ENCODE data around the gene SLX4.
A peak's percentile ranks its signal among the peaks of the same experiment; 100 is the strongest.

The SLX4 gene

DNA sequence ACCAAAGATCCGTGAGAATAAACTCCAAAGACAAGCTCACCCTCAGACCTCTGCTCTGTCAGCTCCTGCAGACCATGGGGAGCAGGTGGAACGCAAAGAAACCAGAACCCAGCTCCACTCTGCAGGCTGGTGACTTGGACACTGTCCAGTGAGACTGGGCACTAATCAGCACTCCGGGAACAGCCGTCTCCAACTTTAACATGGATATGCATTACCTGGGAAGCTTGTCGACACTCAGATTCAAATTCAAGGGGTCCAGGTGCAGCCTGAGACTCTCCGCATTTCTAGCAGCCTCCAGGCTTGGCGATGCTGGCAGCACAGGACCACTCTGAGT is 9.1 kb downstream of the SLX4 start:
- Mint-ChIP-seq H3K36me3 (ENCODE audit: insufficient read depth) (peaks cover 15% of the 10 kb centered on the region), H3K4me1 (no peaks in the 10 kb centered on the region), H3K9me3 (no peaks in the 10 kb centered on the region), H3K27me3 (no peaks in the 10 kb centered on the region), H3K4me3 (no peak overlapping the region), H3K27ac (ENCODE audit: low read depth) (no peak overlapping the region)
- DNase-seq (ENCODE audit: low spot score in 2 of 2) (no peak), ATAC-seq (replicated peaks; ENCODE audit: extremely low read depth, poor library complexity, severe bottlenecking) (no peak)

DNA sequence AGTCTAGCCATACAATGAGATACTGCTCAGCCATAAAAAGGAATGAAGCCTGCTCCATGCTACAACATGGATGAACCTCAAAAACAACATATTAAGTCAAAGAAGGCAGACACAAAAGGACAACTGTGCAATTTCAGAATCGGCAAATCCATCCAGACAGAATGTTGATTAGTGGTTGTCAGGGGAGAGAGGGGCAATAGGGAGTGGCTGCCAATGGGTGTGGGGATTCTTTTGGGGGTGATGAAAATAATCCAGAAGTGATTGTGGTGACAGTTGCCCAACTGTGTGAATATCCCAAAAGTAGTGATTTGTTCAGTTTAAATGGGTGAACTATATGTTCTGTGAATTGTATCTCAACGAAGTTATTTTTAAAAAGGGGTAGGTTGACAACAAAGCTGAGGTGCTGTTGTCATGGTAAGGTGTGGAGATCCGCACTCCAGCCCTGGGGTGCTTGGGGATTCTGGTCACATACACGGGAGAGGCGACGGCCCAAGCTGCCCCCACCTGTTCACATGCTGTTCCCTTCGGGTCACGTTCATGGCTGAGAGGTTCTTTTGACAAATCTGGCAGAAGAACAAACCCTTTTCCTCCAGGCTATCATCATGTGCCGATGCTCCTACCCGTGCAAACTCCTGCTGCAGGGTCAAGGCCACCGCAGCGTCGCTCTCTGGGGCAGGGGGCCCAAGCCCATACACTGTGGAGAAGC is 9.6 kb downstream of the SLX4 start:
- Mint-ChIP-seq H3K27me3 (no peaks in the 10 kb centered on the region), H3K4me1 (no peaks in the 10 kb centered on the region), H3K36me3 (ENCODE audit: insufficient read depth) (peaks cover 15% of the 10 kb centered on the region), H3K27ac (ENCODE audit: low read depth) (no peak overlapping the region), H3K4me3 (no peak overlapping the region), H3K9me3 (no peaks in the 10 kb centered on the region)
- DNase-seq (ENCODE audit: low spot score in 2 of 2) (no peak), ATAC-seq (replicated peaks; ENCODE audit: extremely low read depth, poor library complexity, severe bottlenecking) (no peak)

DNA sequence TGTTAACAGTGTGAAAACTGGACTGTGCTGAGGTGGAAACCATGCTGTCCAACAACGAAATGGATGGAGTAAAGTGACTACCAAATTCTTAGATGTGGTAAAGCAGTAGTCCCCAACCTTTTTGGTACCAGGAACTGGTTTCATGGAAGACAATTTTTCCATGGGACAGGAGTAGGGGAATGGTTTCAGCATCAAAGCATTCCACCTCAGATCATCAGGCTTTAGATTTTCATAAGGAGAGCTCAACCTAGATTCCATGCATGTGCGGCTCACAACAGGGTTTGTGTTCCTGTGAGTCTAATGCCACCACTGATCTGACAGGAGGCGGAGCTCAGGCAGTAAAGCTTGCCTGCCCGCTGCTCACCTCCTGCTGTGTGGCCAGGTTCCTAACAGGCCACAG is 11.5 kb downstream of the SLX4 start:
- no peak overlapping the region for H3K4me3 Mint-ChIP-seq
- H3K4me1 Mint-ChIP-seq, result no peaks in the 10 kb centered on the region
- ATAC-seq (replicated peaks; ENCODE audit: extremely low read depth, poor library complexity, severe bottlenecking) (no peak), DNase-seq (ENCODE audit: low spot score in 2 of 2) (no peak)
- H3K9me3 Mint-ChIP-seq, result no peaks in the 10 kb centered on the region
- H3K27me3 Mint-ChIP-seq, result no peaks in the 10 kb centered on the region
- H3K27ac Mint-ChIP-seq (ENCODE audit: low read depth), result no peak overlapping the region
- peaks cover 8% of the 10 kb centered on the region for H3K36me3 Mint-ChIP-seq (ENCODE audit: insufficient read depth)

DNA sequence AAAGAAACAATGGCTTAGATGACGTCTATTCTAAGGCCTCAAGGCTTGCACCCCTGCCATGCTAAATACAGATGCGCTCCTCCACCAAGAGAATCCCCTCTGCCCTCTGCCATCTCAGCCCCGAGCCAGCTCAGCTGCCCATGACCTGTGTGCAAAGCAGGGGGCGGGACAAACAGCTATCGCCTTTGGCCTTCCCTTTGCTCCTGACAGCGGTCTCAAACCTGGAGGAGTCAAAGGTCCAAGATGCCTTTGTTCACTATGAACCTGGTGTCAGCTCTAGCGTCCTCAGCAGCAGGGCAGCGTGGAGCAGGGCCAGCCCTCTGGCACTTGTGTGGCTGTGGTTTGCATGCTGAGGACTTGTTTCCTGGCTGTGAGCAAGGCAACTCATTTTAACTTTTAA is 12.3 kb downstream of the SLX4 start:
- H3K36me3 Mint-ChIP-seq (ENCODE audit: insufficient read depth), result peaks cover 9% of the 10 kb centered on the region
- no peaks in the 10 kb centered on the region for H3K4me1 Mint-ChIP-seq
- no peak for DNase-seq (ENCODE audit: low spot score in 2 of 2)
- no peaks in the 10 kb centered on the region for H3K9me3 Mint-ChIP-seq
- H3K27me3 Mint-ChIP-seq, result no peaks in the 10 kb centered on the region
- no peak overlapping the region for H3K27ac Mint-ChIP-seq (ENCODE audit: low read depth)
- no peak for ATAC-seq (replicated peaks; ENCODE audit: extremely low read depth, poor library complexity, severe bottlenecking)
- H3K4me3 Mint-ChIP-seq, result no peak overlapping the region

DNA sequence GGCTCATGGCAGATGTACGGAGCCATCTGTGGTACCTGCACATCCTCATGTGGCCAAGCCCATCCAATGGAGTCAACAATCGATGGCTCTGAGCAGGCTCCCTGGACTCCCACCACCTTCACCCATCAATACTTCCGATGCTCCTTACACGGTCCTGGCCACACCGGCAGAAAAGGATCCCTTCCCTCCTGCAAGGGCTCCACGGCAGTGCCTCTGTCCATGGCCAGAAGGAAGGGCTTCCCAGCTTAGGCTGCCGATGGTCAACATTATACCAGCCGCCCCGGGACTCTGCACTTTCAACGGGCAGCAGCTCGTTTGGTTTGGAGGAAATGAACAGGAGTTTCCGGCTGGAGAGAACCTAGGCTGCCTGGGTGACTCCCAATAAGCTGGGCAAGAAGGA is 13.2 kb downstream of the SLX4 start:
- Mint-ChIP-seq H3K4me3 (no peak overlapping the region), H3K27ac (ENCODE audit: low read depth) (no peak overlapping the region), H3K27me3 (no peaks in the 10 kb centered on the region), H3K4me1 (no peaks in the 10 kb centered on the region), H3K9me3 (no peaks in the 10 kb centered on the region), H3K36me3 (ENCODE audit: insufficient read depth) (peaks cover 9% of the 10 kb centered on the region)
- no peak for DNase-seq (ENCODE audit: low spot score in 2 of 2)
- no peak for ATAC-seq (replicated peaks; ENCODE audit: extremely low read depth, poor library complexity, severe bottlenecking)

DNA sequence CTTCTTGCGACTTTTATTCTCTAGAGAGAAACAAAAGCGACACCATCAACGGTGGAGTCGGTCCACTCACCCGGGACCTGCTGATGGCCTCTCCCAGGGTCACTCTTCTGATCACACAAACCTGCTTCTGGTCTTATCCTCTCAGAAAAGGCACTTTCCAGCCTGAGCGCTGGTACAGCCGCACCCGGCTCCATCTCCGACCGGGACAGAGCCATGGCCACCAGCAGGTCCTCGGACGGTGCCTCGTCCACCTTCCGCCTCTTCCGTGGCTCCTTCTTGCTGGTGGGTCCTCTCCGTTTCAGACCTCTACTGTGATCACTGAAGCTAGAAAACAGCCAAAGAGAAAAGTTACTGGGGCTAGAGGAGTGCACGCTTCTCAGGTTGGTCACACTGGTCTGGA is 13.7 kb downstream of the SLX4 start:
- peaks cover 9% of the 10 kb centered on the region for H3K36me3 Mint-ChIP-seq (ENCODE audit: insufficient read depth)

DNA sequence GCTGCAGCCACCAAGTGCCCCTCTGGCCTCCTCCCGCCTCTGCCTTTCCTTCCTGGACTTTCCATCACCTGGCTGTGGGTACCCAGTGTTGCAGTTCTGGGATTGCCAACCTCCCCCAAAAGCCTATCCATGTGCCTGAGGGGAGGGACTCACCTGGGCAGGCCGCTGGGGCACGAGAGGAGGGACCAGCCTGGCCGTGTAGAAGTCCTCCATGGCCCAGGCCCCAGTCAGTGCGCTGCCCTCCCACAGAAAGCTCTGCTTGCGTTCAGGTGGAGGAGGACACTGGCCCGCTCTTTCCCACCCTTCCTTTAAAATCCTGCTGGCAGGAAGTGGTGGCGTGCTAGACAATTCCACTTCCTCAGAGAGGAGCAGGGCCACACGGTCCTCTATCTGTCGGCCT is 14.2 kb downstream of the SLX4 start:
- Mint-ChIP-seq H3K36me3 (ENCODE audit: insufficient read depth) (peaks cover 9% of the 10 kb centered on the region), H3K27me3 (no peaks in the 10 kb centered on the region), H3K4me1 (no peaks in the 10 kb centered on the region), H3K27ac (ENCODE audit: low read depth) (no peak overlapping the region), H3K4me3 (no peak overlapping the region), H3K9me3 (no peaks in the 10 kb centered on the region)
- ATAC-seq (replicated peaks; ENCODE audit: extremely low read depth, poor library complexity, severe bottlenecking) (no peak), DNase-seq (ENCODE audit: low spot score in 2 of 2) (no peak)

More for the DNA sequence above, 13.7 kb downstream of the SLX4 start:
- Mint-ChIP-seq H3K27ac (ENCODE audit: low read depth) (no peak overlapping the region), H3K4me1 (no peaks in the 10 kb centered on the region), H3K4me3 (no peak overlapping the region), H3K27me3 (no peaks in the 10 kb centered on the region), H3K9me3 (no peaks in the 10 kb centered on the region)
- DNase-seq (ENCODE audit: low spot score in 2 of 2) (no peak), ATAC-seq (replicated peaks; ENCODE audit: extremely low read depth, poor library complexity, severe bottlenecking) (no peak)

DNA sequence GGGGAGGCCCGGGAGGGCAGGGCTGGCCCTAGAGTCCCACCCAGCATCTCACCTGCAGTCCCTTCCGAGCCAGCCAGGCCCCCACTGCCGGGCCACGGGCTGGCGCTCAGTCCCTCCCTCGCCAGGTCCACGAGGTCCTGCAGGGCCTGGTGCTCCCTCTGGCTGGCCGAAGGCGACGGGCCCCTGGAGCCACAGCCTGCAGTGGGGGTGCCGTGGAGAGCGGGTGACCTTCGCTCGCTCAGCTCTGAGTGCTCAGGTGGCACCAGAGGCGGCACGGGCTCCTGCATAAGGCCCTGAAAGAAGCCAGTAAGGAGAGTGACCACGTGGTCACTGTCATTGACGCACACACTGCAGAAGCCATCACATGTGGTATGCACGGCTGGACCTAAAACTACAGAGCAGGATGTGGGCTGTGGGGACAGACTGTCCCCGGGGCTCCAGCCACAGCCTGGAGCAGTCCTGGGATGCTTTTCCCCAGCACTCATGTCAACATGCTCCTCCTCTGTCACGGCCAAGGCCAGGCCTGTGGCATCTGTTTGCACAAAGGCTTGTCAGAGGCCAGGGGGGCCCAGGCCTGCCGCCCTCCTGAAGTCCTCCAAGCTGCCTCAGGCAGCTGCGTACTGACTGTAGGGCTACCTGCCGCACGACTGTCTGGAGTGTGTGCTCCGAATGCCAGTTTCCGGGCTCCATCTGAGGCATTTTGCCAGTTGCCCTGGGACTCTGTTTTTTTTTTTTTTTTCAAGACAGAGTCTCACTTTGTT is 15.1 kb downstream of the SLX4 start:
- ATAC-seq (replicated peaks; ENCODE audit: extremely low read depth, poor library complexity, severe bottlenecking), result no peak
- H3K27me3 Mint-ChIP-seq, result no peaks in the 10 kb centered on the region
- peaks cover under 1% of the 10 kb centered on the region for H3K4me1 Mint-ChIP-seq
- H3K4me3 Mint-ChIP-seq, result no peak overlapping the region
- H3K27ac Mint-ChIP-seq (ENCODE audit: low read depth), result no peak overlapping the region
- H3K36me3 Mint-ChIP-seq (ENCODE audit: insufficient read depth), result peaks cover 10% of the 10 kb centered on the region
- no peaks in the 10 kb centered on the region for H3K9me3 Mint-ChIP-seq
- DNase-seq (ENCODE audit: low spot score in 2 of 2), result no peak

DNA sequence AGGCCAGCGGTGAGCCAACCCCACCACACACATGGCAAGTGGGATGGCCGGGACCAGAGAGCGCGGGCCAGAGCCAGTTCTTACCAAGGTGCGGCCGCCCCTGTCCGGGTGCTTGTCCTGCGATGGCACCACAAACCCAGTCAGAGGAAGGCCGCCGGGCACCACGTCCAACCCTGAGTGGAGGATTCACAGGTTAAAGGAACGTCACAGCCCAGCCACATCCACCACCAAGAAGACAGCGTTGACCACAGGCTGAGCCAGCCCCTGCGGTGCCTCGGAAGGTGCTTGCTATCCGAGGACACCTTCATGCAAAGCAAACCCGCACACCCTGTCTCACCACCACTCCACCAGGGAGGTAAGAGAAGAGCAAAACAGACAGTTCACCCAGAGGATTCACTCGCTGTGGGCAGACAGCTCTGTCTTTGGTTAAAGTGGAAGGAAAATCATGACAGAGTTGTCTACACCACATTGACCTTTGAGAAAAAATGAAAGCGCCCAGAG is 15.8 kb downstream of the SLX4 start:
- Mint-ChIP-seq H3K4me1 (peaks cover 7% of the 10 kb centered on the region), H3K9me3 (no peaks in the 10 kb centered on the region), H3K27ac (ENCODE audit: low read depth) (no peak overlapping the region), H3K36me3 (ENCODE audit: insufficient read depth) (peaks cover 10% of the 10 kb centered on the region), H3K4me3 (no peak overlapping the region), H3K27me3 (no peaks in the 10 kb centered on the region)
- no peak for DNase-seq (ENCODE audit: low spot score in 2 of 2)
- no peak for ATAC-seq (replicated peaks; ENCODE audit: extremely low read depth, poor library complexity, severe bottlenecking)

DNA sequence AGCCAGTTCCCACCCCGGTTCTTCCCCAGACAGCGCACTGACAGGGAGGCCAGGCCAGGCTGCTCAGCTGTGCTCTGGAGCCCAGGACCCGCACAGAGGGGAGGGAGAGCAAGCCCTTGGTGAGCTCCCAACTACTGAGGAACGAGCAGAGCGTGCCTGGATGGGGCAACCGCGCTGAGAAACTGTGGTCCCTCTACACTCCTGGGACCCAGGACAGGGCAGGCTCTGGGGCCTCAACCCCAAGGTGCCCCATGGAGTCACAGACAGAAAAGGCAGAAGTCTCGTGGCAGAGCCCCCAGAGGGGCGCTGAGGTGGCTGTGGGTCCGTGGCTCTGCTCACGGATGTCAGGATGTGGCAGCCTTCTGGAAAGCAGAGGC is 16.3 kb downstream of the SLX4 start:
- H3K27ac Mint-ChIP-seq (ENCODE audit: low read depth), result no peak overlapping the region

DNA sequence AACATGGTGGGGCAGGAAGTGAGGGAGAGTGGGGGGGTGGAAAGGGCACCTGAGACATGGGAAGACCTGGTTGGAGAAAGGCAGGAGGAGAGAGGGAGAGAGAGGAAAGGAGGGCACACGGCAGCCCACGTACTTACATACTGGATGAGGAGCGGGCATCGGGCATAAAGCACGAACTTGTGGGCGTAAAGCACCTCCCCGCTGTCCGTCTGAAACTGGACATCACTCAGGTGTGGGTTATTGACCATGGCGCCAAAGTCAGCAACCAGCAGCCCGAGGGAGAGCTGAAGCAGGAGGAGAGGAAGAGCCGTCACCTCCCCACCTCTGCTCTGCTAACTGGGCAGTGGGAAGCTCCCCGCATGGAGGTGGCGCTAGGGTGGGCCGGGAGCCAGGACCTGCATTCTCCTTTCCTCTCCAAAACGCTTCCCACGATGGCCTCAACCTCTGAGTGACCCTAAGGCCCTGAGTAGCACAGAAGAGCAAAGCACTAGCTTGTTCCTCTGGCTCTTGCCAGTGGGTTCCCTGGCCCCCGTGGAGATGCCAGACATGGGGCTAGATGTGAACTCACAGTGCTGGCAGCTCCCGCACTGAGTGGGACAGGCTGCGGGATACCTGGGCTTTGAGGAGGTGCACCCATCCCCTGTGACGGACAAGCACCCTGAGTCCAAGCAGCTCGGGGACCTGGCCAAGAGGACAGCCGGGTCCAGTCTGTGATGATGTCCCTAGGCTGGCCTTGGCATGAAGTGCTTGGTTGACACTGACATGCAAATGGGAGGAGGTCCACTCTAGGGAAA is 16.9 kb downstream of the SLX4 start:
- no peak for DNase-seq (ENCODE audit: low spot score in 2 of 2)
- H3K36me3 Mint-ChIP-seq (ENCODE audit: insufficient read depth), result peaks cover 10% of the 10 kb centered on the region
- no peak overlapping the region for H3K4me3 Mint-ChIP-seq

More for the DNA sequence above, 16.3 kb downstream of the SLX4 start:
- DNase-seq (ENCODE audit: low spot score in 2 of 2), result no peak
- no peak overlapping the region for H3K4me3 Mint-ChIP-seq
- no peaks in the 10 kb centered on the region for H3K9me3 Mint-ChIP-seq
- H3K27me3 Mint-ChIP-seq, result no peaks in the 10 kb centered on the region
- H3K36me3 Mint-ChIP-seq (ENCODE audit: insufficient read depth), result peaks cover 10% of the 10 kb centered on the region
- no peak for ATAC-seq (replicated peaks; ENCODE audit: extremely low read depth, poor library complexity, severe bottlenecking)
- H3K4me1 Mint-ChIP-seq, result peaks cover 7% of the 10 kb centered on the region

DNA sequence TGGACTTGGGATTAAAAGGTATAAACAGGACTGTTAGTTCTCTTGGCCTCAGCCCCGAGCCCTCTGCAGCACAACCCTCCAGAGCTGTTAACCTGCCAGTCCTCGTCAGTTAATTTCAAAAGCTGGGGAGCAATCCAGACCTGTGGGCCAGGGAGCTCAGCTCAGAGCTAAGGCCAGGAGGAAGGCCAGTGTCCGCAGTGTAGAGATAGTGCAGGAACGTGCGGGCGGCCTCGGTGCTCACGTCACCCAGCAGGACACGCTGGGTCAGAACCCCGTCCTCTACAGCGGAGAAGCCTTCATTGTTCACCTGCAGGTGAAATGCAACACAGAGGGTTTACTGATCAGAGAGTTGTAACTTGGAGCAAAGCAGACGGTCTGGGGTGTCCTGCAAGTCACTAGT is 18.8 kb downstream of the SLX4 start:
- DNase-seq (ENCODE audit: low spot score in 2 of 2) (no peak), ATAC-seq (replicated peaks; ENCODE audit: extremely low read depth, poor library complexity, severe bottlenecking) (no peak)
- H3K27ac Mint-ChIP-seq (ENCODE audit: low read depth), result peak overlapping the region; percentile 22
- H3K27me3 Mint-ChIP-seq, result no peaks in the 10 kb centered on the region
- H3K36me3 Mint-ChIP-seq (ENCODE audit: insufficient read depth), result peaks cover 10% of the 10 kb centered on the region
- H3K9me3 Mint-ChIP-seq, result no peaks in the 10 kb centered on the region
- H3K4me1 Mint-ChIP-seq, result peaks cover 7% of the 10 kb centered on the region
- H3K4me3 Mint-ChIP-seq, result no peak overlapping the region

More for the DNA sequence above, 16.9 kb downstream of the SLX4 start:
- Mint-ChIP-seq H3K27ac (ENCODE audit: low read depth) (no peak overlapping the region), H3K27me3 (no peaks in the 10 kb centered on the region), H3K4me1 (peaks cover 7% of the 10 kb centered on the region), H3K9me3 (no peaks in the 10 kb centered on the region)
- ATAC-seq (replicated peaks; ENCODE audit: extremely low read depth, poor library complexity, severe bottlenecking), result no peak

Data from central memory CD8-positive, alpha-beta T cell (primary cell).